HAP-1 (cell line): ENCODE measurements around the gene FHIT.
"Not testable (repeated sequence)": the region's sequence is repeated elsewhere in the genome, so short reads cannot be mapped to it uniquely, and the experiment has no call there.

ENCODE experiments used
- DNase-seq, 2 experiments: peaks; one replicate each; pipeline ENCODE4 v3.0.0-alpha.2; 2016 to 2020; ENCODE audit warnings: low spot score in 2 of 2
- H3K27me3 ChIP-seq: fragments of 250-450 bp; sonication (Bioruptor Pico); 2 replicates; pipeline ENCODE4 v1.5.1; 2020; ENCODE audit warnings: low read depth, mild to moderate bottlenecking, moderate library complexity
- H3K36me3 ChIP-seq: fragments of 250-450 bp; sonication (Bioruptor Pico); replicated peaks from 2 replicates; pipeline ENCODE4 v1.5.1; 2020; ENCODE audit warnings: mild to moderate bottlenecking
- H3K4me1 ChIP-seq: fragments of 250-450 bp; sonication (Bioruptor Pico); 2 replicates; pipeline ENCODE4 v1.5.1; 2020; ENCODE audit warnings: mild to moderate bottlenecking
- H3K4me3 ChIP-seq: fragments of 250-450 bp; sonication (Bioruptor Pico); 2 replicates; pipeline ENCODE4 v1.5.1; 2020; ENCODE audit warnings: mild to moderate bottlenecking, moderate library complexity
- H3K9me3 ChIP-seq: fragments of 250-450 bp; sonication (Bioruptor Pico); 2 replicates; pipeline ENCODE4 v1.5.1; 2020; ENCODE audit warnings: mild to moderate bottlenecking, moderate library complexity
- in situ Hi-C: fragments of 300-500 bp; cut with MboI; formaldehyde crosslinking; loops from 3 replicates; pipeline ENCODE4 v1.14.3; 2020; ENCODE audit warnings: low sequenced_read_pairs, inconsistent platforms, mixed read lengths

FHIT gene

DNA sequence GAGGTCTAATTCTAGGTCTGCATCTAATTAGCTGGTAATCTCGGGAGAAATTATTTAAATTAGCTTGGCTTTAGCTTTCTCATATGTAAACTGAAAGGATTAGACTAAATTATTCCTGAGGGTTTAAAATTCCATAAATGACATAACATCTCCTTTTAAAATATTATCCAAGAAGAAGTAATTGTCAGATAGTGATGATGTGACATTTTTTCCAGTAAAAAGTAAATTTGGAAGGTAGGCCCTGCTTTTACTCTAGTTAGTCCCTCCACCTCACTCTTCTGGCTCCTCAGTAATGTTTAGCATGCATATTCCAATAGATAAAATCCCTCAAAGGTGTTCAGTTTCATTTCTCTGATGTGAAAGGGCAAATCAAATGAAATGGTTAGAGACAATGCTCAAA lies 215.7 kb downstream of the FHIT start:
- in situ Hi-C loops: no loop called here
- Histone ChIP-seq H3K9me3 (no peaks in the 10 kb centered on the region), H3K4me3 (no peak overlapping the region), H3K4me1 (peaks cover 13% of the 10 kb centered on the region), H3K36me3 (no peaks in the 10 kb centered on the region), H3K27me3 (no peaks in the 10 kb centered on the region)
- peak in 1 of 2 experiments; percentile 0 for DNase-seq

DNA sequence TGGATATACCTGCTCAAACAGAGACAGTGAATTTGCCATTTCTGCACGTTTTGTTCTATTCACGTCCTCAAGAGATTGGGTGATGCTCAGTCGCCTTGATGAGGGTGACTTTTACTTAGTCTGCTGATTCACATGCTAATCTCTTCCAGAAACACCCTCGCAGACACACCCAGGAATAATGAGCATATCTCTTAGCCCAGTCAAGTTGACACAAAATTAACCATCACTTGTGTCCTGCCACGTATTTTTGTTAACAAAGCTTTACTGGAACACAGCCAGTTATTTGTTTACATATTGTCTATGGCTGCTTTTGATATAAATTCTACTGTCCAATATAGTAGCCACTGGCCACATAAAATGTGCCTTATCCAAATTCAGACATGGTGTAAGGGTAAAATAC lies 218.3 kb downstream of the FHIT start:
- Histone ChIP-seq H3K4me3 (no peak overlapping the region), H3K27me3 (no peaks in the 10 kb centered on the region), H3K36me3 (no peaks in the 10 kb centered on the region), H3K9me3 (no peaks in the 10 kb centered on the region), H3K4me1 (peaks cover 14% of the 10 kb centered on the region)
- in situ Hi-C loops: no loop called here
- no peak for DNase-seq

DNA sequence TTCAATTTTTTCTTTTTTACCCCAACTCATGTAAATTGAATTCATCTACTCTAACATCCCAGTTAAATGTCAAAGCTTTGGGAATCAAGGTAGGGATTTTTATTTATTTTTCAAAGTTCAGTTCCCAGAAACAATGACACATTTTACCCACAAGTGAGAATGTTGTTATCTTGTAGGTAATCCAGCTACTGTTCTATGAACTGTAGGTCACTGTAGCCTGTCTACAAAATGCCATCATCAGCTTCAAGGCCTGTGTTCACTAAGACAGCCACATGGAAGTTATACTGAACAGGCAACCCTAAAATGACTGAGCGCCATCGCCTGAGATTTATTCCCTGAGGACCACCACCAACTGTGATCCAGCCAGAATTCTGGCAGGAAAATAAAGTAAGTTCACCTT lies 219.7 kb downstream of the FHIT start:
- in situ Hi-C loops: no loop called here
- no peak for DNase-seq
- H3K4me3 ChIP-seq: no peak overlapping the region

DNA sequence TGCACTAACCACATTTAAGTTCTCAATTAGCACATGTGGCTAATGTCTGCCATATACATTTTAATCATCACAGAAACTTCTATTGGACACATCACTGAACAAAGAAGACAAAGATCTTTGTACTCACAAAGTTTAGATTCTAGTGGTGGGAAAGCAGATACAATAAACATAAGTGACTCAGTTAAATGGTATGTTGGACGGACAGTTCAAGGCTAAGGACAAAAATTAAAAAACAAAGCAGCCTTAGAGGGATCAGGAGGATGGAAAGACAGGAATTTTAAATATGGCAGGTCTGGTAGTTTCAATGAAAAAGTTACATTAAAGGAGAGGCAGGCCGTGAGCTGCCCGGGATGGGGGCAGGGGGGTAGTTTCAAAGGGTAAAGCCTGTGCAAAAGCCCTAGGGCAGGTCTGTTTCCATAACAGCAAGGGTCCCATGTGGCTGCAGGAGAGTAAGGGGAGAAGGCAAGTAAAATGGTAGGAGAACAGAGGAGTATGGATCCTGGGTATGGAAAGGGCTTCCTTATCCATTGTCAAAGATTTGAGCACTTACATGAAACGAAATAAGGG lies 220.7 kb downstream of the FHIT start:
- in situ Hi-C loops: no loop called here
- H3K27me3 ChIP-seq: no peaks in the 10 kb centered on the region

More for the DNA sequence above, 219.7 kb downstream of the FHIT start:
- H3K4me1 ChIP-seq: peaks cover 14% of the 10 kb centered on the region
- H3K36me3 ChIP-seq: no peaks in the 10 kb centered on the region
- no peaks in the 10 kb centered on the region for H3K27me3 ChIP-seq
- no peaks in the 10 kb centered on the region for H3K9me3 ChIP-seq

DNA sequence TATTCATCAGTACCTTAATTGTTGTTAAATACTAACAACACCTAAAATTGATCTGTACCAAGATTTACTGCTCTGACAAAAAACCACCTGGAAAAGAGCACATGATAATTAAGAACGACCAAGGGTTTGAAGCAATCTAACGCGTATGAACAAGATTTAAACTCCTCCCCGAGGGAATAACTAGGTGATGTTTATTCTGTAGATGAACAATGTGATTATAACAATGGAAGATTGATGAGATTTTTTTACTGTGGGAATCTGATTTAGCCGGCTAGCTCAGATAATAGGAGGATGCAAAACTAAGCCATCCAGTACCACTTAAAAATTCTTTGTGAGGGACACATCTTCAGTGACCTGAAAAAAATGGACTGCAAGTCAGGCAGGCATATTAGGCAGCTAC lies 222.1 kb downstream of the FHIT start:
- no peak overlapping the region for H3K4me3 ChIP-seq
- no peaks in the 10 kb centered on the region for H3K36me3 ChIP-seq
- in situ Hi-C loops: no loop called here
- no peaks in the 10 kb centered on the region for H3K9me3 ChIP-seq
- no peaks in the 10 kb centered on the region for H3K27me3 ChIP-seq
- peaks cover 14% of the 10 kb centered on the region for H3K4me1 ChIP-seq
- DNase-seq: no peak

More for the DNA sequence above, 220.7 kb downstream of the FHIT start:
- DNase-seq: peak; percentile 21 to 52
- Histone ChIP-seq H3K4me3 (no peak overlapping the region), H3K9me3 (no peaks in the 10 kb centered on the region), H3K4me1 (peaks cover 14% of the 10 kb centered on the region), H3K36me3 (no peaks in the 10 kb centered on the region)

DNA sequence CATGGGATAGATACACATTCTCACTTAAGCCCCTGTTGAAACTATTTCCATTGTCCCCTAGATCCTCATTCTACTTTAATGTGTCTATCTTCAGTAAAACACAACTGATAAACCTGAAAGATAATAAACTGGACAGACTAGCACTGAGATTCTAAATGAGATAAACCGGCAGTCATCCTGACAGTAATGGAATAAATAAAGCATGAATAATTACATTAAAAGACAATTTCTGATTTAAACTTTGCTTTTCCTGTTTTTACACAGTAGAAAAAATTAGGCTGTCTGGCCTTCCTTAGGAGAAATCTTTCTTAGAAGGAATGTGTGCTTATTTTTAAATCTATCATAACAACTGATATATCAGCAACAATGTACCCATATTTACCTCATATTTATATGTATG lies 232.4 kb downstream of the FHIT start:
- H3K27me3 ChIP-seq: no peaks in the 10 kb centered on the region
- H3K36me3 ChIP-seq: no peaks in the 10 kb centered on the region
- no peaks in the 10 kb centered on the region for H3K9me3 ChIP-seq
- in situ Hi-C loops: no loop called here
- H3K4me1 ChIP-seq: peaks cover 2% of the 10 kb centered on the region
- no peak overlapping the region for H3K4me3 ChIP-seq
- DNase-seq: no peak

DNA sequence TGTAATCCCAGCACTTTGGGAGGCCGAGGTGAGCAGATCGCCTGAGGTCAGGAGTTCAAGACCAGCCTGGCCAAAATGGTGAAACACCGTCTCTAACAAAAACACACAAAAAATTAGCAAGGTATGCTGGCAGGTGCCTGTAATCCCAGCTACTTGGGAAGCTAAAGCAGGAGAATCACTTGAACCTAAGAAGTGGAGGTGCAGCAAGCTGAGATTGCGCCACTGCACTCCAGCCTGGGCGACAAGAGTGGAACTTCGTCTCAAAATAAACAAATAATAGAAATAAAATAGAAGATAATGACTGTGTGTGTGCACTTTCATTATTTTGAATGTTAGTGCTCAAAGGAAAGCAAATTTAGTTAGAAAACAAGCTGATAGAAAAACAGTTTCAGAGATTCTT lies 234.2 kb downstream of the FHIT start:
- in situ Hi-C loops, H3K27me3 ChIP-seq, H3K9me3 ChIP-seq, H3K4me3 ChIP-seq, H3K4me1 ChIP-seq, DNase-seq, H3K36me3 ChIP-seq: not testable (repeated sequence)

DNA sequence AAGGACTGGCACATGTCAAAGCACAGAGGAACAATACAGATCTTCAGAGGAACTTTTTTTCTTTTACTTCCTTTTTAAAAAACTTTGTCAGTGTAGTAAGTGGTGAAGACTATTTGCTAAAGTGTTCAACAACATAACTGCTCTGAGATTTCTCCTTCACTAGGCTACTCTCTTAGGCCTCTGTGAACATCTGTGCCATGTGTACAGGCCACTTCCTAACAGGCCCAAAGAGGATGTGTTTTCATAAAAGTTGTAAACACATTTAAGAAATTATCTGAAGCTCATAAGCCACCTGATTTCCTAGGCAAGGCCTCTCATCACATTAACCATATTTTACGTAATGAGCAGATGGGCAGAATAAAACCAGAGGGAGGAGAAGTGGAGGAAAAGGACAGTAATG lies 235.4 kb downstream of the FHIT start:
- Histone ChIP-seq H3K36me3 (no peaks in the 10 kb centered on the region), H3K27me3 (no peaks in the 10 kb centered on the region), H3K9me3 (no peaks in the 10 kb centered on the region), H3K4me3 (no peak overlapping the region), H3K4me1 (peaks cover 2% of the 10 kb centered on the region)
- in situ Hi-C loops: no loop called here
- DNase-seq: no peak

DNA sequence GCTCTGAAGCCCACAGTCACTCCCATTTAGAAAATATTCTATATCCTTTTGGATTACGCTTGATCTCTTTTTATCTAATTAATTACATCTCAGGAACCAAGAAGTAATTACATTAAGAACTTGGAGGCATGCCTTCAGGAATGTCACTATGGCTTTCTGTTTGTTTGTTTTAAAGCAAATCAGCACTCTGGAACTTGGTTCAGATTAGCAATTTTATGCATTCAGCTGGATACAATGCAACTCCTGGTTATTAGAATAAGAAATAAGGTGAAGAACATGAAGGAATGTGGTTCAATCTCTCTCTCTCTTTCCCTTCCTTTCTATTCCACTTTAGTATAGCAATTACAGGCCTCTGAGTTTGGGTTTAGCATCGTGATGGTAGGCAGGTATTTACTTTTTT lies 235.8 kb downstream of the FHIT start:
- no peak overlapping the region for H3K4me3 ChIP-seq
- DNase-seq: no peak
- in situ Hi-C loops: no loop called here
- H3K27me3 ChIP-seq: no peaks in the 10 kb centered on the region
- H3K9me3 ChIP-seq: no peaks in the 10 kb centered on the region
- H3K36me3 ChIP-seq: no peaks in the 10 kb centered on the region
- peaks cover 2% of the 10 kb centered on the region for H3K4me1 ChIP-seq

DNA sequence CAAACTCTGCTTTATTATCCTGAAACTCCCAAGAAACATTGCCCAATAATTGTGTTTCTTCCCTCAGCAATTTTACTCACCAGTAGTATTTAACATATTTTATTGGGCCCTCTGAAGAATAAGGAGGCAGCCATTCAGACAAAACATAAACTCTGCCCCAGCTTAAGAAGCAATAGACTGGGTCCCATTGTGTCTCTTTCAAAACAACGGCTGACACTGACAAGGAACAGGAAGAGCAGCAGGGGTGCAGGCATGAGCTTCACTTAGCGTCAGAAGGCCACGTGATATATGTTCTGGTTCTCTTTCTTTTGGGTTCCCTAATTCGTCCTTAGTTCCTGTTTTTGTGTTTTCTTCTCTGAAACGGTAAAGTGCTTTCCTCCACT lies 242.3 kb downstream of the FHIT start:
- Histone ChIP-seq H3K4me1 (peaks cover 9% of the 10 kb centered on the region), H3K9me3 (no peaks in the 10 kb centered on the region), H3K4me3 (no peak overlapping the region), H3K36me3 (no peaks in the 10 kb centered on the region), H3K27me3 (no peaks in the 10 kb centered on the region)
- in situ Hi-C loops: no loop called here
- peak; percentile 36 to 62 for DNase-seq

DNA sequence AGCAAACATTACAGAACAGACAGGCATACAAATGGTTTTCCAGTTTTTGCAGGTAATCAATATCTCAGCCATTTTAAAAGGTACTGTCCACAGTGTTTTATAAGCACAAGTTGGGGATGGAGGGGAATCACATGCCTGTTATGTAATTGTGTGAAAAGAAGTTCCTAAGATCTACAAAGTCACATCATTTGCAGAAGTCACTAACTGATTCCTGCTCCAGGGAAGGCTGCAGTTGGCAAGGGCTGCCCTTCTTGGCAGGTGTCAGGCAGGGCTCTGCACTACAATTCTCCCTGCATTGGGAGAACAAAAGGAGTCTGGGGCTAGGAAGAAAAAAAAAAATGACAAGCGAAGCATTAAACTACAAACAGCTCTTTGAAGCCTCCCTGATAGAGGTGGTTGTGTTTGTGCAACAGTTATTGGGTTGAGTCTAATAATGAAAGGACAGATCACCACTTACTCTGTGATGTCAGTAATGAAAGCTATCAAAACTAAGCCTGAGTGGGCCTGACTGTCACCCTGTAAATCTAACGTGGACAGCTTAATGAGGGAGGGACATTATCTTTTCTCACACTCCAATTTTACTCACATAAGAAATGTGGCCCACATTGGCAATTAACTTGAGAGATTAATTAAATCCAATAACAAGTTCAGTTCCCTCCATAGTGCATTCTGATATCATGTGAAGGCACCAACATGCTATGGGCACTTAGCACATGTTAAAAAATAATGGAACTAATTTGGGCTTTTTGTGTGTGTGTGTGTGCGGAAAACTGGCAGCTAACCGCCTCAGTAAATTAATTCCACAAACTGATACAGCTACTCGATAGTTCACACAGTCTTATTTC lies 242.9 kb downstream of the FHIT start:
- peaks cover 9% of the 10 kb centered on the region for H3K4me1 ChIP-seq
- no peaks in the 10 kb centered on the region for H3K27me3 ChIP-seq
- no peak for DNase-seq
- in situ Hi-C loops: no loop called here
- H3K4me3 ChIP-seq: no peak overlapping the region
- H3K9me3 ChIP-seq: no peaks in the 10 kb centered on the region
- no peaks in the 10 kb centered on the region for H3K36me3 ChIP-seq

DNA sequence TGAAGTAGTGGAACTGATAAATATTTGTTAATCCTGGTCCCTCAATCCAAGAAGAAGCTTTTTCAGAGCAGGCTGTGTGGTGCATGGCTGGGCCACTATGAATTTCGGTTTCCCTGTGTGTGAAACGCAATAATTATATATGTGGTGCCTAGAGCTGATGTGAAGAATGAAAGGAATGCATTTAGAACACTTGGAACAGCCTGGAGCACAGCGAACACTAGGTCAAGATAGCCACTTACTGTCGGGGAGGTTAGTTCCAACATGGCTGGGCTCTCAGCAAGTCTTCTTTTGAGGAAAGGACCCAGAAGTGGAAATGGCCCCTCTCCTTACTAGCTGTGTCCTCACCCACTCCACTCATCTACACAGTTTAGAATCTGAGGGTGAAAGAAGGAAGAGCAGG lies 245.7 kb downstream of the FHIT start:
- H3K36me3 ChIP-seq: no peaks in the 10 kb centered on the region
- peaks cover 9% of the 10 kb centered on the region for H3K4me1 ChIP-seq
- in situ Hi-C loops: no loop called here
- no peak for DNase-seq
- no peaks in the 10 kb centered on the region for H3K27me3 ChIP-seq
- H3K4me3 ChIP-seq: no peak overlapping the region
- H3K9me3 ChIP-seq: no peaks in the 10 kb centered on the region

DNA sequence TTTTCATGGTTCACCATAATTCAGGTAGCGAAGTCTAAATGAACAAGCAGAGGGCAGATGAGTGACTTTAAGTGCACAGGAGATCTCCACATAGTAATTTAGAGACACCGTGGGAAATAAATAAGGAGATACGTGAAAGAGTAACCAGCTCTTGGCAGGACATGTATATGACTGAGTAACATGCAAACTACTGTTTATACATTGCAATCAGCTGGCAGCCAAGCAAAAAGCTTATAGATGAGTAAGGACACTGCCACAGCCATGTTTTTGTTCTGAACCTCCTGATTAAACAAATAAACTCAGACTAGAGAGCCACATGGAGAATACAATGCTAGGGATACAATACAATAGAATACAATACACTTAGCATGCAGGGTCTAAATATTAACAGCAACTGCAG lies 252.4 kb downstream of the FHIT start:
- H3K27me3 ChIP-seq: no peaks in the 10 kb centered on the region
- no peak for DNase-seq
- no peak overlapping the region for H3K4me3 ChIP-seq
- no peaks in the 10 kb centered on the region for H3K36me3 ChIP-seq
- no peaks in the 10 kb centered on the region for H3K9me3 ChIP-seq
- in situ Hi-C loops: no loop called here
- H3K4me1 ChIP-seq: no peaks in the 10 kb centered on the region

DNA sequence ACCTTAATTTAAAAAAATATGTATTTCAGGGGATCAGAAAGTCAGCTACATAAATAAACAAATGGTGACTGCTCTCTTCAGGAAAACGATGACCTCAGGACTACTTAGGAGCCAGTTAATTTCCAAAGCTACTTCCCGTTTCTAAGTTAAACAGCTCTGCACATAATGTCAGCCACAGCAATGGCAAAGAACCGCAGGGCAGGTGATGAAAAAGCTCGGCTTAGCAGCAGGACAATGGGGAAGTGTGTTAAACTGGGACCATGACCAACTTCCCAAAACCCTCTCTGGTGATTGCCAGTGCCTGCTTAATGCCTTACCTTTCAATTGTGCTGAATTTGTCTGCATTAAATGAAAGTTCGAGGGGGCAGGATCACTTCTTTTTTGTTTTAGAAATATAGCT lies 258.9 kb downstream of the FHIT start:
- H3K4me1 ChIP-seq: no peaks in the 10 kb centered on the region
- in situ Hi-C loops: no loop called here
- H3K36me3 ChIP-seq: no peaks in the 10 kb centered on the region
- no peaks in the 10 kb centered on the region for H3K27me3 ChIP-seq
- H3K4me3 ChIP-seq: no peak overlapping the region
- DNase-seq: no peak
- H3K9me3 ChIP-seq: peaks cover 3% of the 10 kb centered on the region; the same call in 1 of the 2 replicates

DNA sequence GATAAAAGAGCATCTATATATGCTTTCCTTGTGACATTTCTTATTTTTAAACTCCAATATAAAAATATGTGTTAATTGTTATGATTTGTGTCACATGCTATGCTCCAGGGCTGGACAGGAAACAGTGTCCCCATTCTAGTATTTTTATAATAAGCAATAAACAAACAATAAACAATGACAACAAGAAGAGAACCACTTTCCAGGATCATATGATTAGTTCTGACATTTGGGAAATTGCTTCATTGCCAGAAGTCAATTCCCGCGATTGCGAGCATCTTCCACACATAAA lies 260.9 kb downstream of the FHIT start:
- no peaks in the 10 kb centered on the region for H3K4me1 ChIP-seq
- no peaks in the 10 kb centered on the region for H3K36me3 ChIP-seq
- no peaks in the 10 kb centered on the region for H3K27me3 ChIP-seq
- H3K4me3 ChIP-seq: no peak overlapping the region
- DNase-seq: no peak
- in situ Hi-C loops: no loop called here
- H3K9me3 ChIP-seq: peaks cover 3% of the 10 kb centered on the region; the same call in 1 of the 2 replicates
